Measurements from ENCODE around the gene RARB. TPM values are rescaled to one million over a fixed set of nuclear protein-coding genes. Genes with fewer than 3 reads are reported as not detected.

RARB gene
- total RNA-seq, 4 donors from 2014 or later, result 13.1 to 45.8 (median 25.3) TPM

DNA sequence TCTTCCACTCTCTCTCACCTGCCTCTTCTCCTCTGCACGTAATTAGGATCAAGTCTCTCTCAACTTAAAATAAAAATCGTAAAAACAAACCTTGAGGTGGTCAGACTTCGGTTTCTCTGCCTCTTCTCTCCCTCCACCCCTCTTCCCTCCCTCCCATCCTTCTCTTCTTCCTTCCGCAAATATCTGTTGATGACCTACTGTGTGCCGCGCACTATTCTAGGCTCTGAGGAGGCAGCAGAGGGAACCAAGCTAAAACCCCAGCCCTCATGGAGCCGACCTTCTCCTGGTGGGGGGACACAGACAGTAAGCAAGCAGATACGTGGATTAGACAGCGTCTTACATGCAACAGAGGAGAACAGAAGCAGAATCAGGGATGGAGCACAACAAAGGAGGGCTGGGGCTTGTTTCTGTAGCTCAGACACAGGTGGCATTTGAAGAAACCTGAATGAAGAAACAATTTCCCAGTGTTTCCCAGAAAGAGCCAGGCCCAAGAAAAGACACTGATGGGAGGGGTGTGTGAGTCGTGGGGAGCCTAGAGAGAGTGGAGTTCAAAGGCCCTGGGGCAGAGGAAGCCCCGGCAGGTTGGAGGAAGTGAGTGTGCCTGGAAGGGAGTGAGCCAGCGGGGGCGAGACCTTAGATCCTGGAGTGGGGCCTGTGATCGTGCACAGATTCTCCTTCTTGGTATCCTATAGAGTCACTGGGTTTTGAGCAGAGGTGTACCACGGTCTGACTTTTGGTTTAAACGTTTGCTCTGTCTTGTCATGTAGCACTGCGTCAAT is 156.1 kb downstream of the RARB start:
- Histone ChIP-seq H3K4me1 (peaks cover 0 to 13% (median 0%) of the 10 kb centered on the region in 3 donors), H3K27me3 (no peaks in the 10 kb centered on the region), H3K27ac (no peak overlapping the region), H3K4me3 (no peak overlapping the region), H3K9me3 (no peaks in the 10 kb centered on the region), H3K36me3 (peaks cover 0 to 47% of the 10 kb centered on the region in 2 donors)
- ATAC-seq, result no peak
- 89 to 91% methylated on average over 3 to 14 of the region's 17 CpGs for WGBS, 2 donors (ENCODE audit: low coverage in 1 of 2)
- TF ChIP-seq CTCF (IDR thresholded peaks at IDR 0.05) (no peak), POLR2A (IDR thresholded peaks at IDR 0.05) (no peak), EP300 (IDR thresholded peaks at IDR 0.05) (no peak)

- Histone ChIP-seq H3K4me3 (no peak overlapping the region), H3K4me1 (peaks cover 0 to 22% (median 0%) of the 10 kb centered on the region in 3 donors), H3K27me3 (no peaks in the 10 kb centered on the region), H3K27ac (no peak overlapping the region), H3K9me3 (no peaks in the 10 kb centered on the region), H3K36me3 (peaks cover 0 to 47% of the 10 kb centered on the region in 2 donors)
- ATAC-seq, result no peak
- WGBS, 2 donors (ENCODE audit: low coverage in 1 of 2), result 88 to 90% methylated on average over 5 to 11 of the region's 14 CpGs
- TF ChIP-seq EP300 (IDR thresholded peaks at IDR 0.05), result no peak
- TF ChIP-seq CTCF (IDR thresholded peaks at IDR 0.05), result no peak
- no peak for TF ChIP-seq POLR2A (IDR thresholded peaks at IDR 0.05)
- no peak for TF ChIP-seq POLR2AphosphoS5 (IDR thresholded peaks at IDR 0.05)
These were observed 157.5 kb downstream of the RARB start for GRCh38 chr3:25585361-25586166.

DNA sequence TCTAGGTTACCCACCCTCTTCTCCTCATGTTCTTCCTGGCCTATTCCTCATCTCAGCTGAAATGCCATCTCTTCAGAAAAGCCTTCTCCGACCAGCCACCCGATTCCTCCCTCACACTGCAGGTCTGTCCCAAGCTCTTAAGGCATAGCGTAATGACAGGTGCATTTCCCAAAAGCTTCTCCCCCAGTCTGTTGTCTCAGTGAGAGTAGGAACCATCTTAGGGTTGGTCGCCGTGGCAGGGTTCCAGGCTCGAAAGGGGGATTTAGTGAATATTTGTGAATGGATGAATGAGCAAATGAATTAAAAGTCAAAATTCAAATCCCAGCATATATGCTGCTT is 158.1 kb downstream of the RARB start:
- H3K27ac ChIP-seq, result no peak overlapping the region
- no peak overlapping the region for H3K4me3 ChIP-seq
- peaks cover 0 to 22% (median 0%) of the 10 kb centered on the region in 3 donors for H3K4me1 ChIP-seq
- H3K9me3 ChIP-seq, result no peaks in the 10 kb centered on the region
- ATAC-seq, result no peak
- TF ChIP-seq POLR2AphosphoS5 (IDR thresholded peaks at IDR 0.05), result no peak
- H3K27me3 ChIP-seq, result no peaks in the 10 kb centered on the region
- peaks cover 0 to 41% of the 10 kb centered on the region in 2 donors for H3K36me3 ChIP-seq
- WGBS, 2 donors (ENCODE audit: low coverage in 1 of 2), result 90% methylated on average over 6 of the region's 6 CpGs; no CpG with 5 or more reads in 1 of the 2 donors

GRCh38 chr3:25586553-25586952 is 158.5 kb downstream of the RARB start:
- WGBS, 2 donors (ENCODE audit: low coverage in 1 of 2), result 80 to 84% methylated on average over 1 to 3 of the region's 11 CpGs
- no peak for ATAC-seq
- TF ChIP-seq CTCF (IDR thresholded peaks at IDR 0.05) (no peak), POLR2A (IDR thresholded peaks at IDR 0.05) (no peak), POLR2AphosphoS5 (IDR thresholded peaks at IDR 0.05) (no peak), EP300 (IDR thresholded peaks at IDR 0.05) (no peak)
- H3K4me1 ChIP-seq, result peaks cover 0 to 22% (median 0%) of the 10 kb centered on the region in 3 donors
- H3K27ac ChIP-seq, result no peak overlapping the region
- no peak overlapping the region for H3K4me3 ChIP-seq
- H3K9me3 ChIP-seq, result no peaks in the 10 kb centered on the region
- H3K27me3 ChIP-seq, result no peaks in the 10 kb centered on the region
- H3K36me3 ChIP-seq, result peaks cover 0 to 37% of the 10 kb centered on the region in 2 donors

DNA sequence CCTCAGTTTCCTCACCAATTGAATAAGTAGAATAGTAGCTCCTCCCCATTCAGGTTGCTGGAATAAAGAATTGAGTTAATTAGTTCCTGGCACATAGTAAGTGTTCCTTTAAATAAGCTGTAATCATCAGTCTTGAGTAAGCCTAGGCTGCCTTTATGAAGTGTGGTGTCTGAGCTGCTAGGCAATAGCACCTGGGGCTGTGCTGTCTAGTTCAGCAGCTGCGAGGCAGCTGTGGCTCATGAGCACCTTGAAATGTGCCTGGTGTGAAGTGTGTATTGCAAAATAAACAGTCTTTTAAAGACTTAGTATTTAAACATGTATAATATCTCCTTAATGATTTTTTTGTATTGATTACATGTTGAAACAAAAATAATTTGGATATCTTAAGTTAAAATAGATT is 159.0 kb downstream of the RARB start:
- WGBS, 2 donors (ENCODE audit: low coverage in 1 of 2), result 100% methylated on average over 1 of the region's 1 CpG; no CpG with 5 or more reads in 1 of the 2 donors
- no peak for ATAC-seq
- no peak overlapping the region for H3K4me3 ChIP-seq

More for the DNA sequence above, 159.0 kb downstream of the RARB start:
- peaks cover 0 to 26% (median under 1%) of the 10 kb centered on the region in 3 donors for H3K4me1 ChIP-seq
- H3K27me3 ChIP-seq, result no peaks in the 10 kb centered on the region
- TF ChIP-seq POLR2A (IDR thresholded peaks at IDR 0.05), result no peak
- no peak for TF ChIP-seq EP300 (IDR thresholded peaks at IDR 0.05)
- no peak for TF ChIP-seq POLR2AphosphoS5 (IDR thresholded peaks at IDR 0.05)
- no peak overlapping the region for H3K27ac ChIP-seq
- H3K36me3 ChIP-seq, result peaks cover 0 to 32% of the 10 kb centered on the region in 2 donors
- H3K9me3 ChIP-seq, result no peaks in the 10 kb centered on the region
